IPS-NIHi11 (cell line): ENCODE data around the gene RBM19.
"Not testable (repeated sequence)": the region's sequence is repeated elsewhere in the genome, so short reads cannot be mapped to it uniquely, and the experiment has no call there.

Source experiments
- DNase-seq: peaks from one replicate; pipeline ENCODE4 v3.0.0; 2012; ENCODE audit warnings: mixed read lengths, low spot score

RBM19 gene

GRCh38 chr12:113965951-113966797 is at the start of gene RBM19:
Gene RBM19 (minus strand): TSS chr12:113966325. CDS start chr12:113966227, 98 bp downstream.
- DNase-seq = peak; percentile 99

GRCh38 chr12:114015851-114016250 is 49.7 kb upstream of the RBM19 start:
- no peak for DNase-seq

GRCh38 chr12:114013575-114014345 is 47.6 kb upstream of the RBM19 start:
- peak; percentile 49 for DNase-seq

GRCh38 chr12:114012744-114013431 is 46.8 kb upstream of the RBM19 start:
- DNase-seq = no peak

GRCh38 chr12:114011711-114012110 is 45.6 kb upstream of the RBM19 start:
- no peak for DNase-seq

- DNase-seq = no peak
These were observed 40.6 kb upstream of the RBM19 start for GRCh38 chr12:114006482-114007425.

GRCh38 chr12:114004402-114004801 is 38.3 kb upstream of the RBM19 start:
- no peak for DNase-seq

GRCh38 chr12:114003286-114003685 is 37.2 kb upstream of the RBM19 start:
- DNase-seq = no peak

GRCh38 chr12:114001511-114002340 is 35.6 kb upstream of the RBM19 start:
- DNase-seq = no peak

GRCh38 chr12:114000861-114001260 is 34.7 kb upstream of the RBM19 start:
- DNase-seq = no peak

GRCh38 chr12:114000261-114000660 is 34.1 kb upstream of the RBM19 start:
- DNase-seq = not testable (repeated sequence)

- DNase-seq = no peak
These were observed 31.2 kb upstream of the RBM19 start for GRCh38 chr12:113997365-113997764.

GRCh38 chr12:113996026-113996425 is 29.9 kb upstream of the RBM19 start:
- DNase-seq = peak; percentile 63

- DNase-seq = no peak
These were observed 27.9 kb upstream of the RBM19 start for GRCh38 chr12:113994051-113994450.

- DNase-seq = not testable (repeated sequence)
These were observed 26.6 kb upstream of the RBM19 start for GRCh38 chr12:113992751-113993150.

- no peak for DNase-seq
These were observed 25.3 kb upstream of the RBM19 start for GRCh38 chr12:113991224-113992044.

- DNase-seq = peak; percentile 17
These were observed 24.4 kb upstream of the RBM19 start for GRCh38 chr12:113990250-113991223.

- no peak for DNase-seq
These were observed 22.9 kb upstream of the RBM19 start for GRCh38 chr12:113988976-113989375.
